ENCODE measurements around the gene ZNF512.

DNA sequence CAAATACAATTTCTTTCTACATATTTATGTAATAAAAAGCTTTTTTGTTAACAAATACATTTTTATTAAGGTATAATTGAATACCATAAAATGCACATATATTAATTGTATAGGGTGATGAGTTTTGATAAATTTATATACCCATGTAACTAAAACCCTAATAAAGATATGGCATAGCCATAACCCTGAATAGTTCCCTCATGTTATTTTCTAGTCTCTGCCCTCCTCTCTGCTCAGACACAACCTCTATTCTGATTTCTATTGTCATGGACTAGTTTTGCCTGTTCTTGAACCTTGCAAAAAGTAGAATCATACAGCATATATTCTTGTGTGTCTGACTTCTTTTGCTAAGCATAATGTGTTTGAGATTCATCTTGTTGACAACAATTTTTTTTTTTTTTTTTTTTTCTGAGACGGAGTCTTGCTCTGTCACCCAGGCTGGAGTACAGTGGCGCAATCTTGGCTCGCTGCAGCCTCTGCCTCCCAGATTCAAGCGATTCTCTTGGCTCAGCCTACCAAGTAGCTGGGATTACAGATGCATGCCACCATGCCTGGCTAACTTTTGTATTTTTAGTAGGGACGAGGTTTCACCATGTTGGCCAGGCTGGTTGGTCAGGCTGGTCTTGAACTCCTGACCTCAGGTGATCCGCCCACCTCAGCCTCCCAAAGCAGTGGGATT, 38.6 kb upstream of the ZNF512 start:
- TF ChIP-seq POLR2A (IDR thresholded peaks at IDR 0.05) (no peak), POLR2AphosphoS5 (IDR thresholded peaks at IDR 0.05) (no peak)
